Panc1 (cell line): Measurements from ENCODE around the gene GDPD5. TPM values are rescaled to one million over a fixed set of nuclear protein-coding genes. Genes with fewer than 3 reads are reported as not detected.

Source experiments
- ATAC-seq: fragments of 200-7000 bp; cut with Tn5 transposase; 2 replicates; pipeline ENCODE4 v1.9.1; 2020; ENCODE audit warnings: mild to moderate bottlenecking, moderate library complexity
- BruUV-seq: library from RNA; stranded (reverse); fragments of 400-500 nt; replicated peaks from 2 replicates; lab custom pipeline; 2021; lab: Mats Ljungman, UMichigan
- CTCF ChIA-PET: fragments of 300-600 bp; sonication (Branson Sonifier 250); formaldehyde crosslinking; loops from one replicate; lab custom pipeline; 2022; ENCODE audit warnings: antibody characterized with exemption; lab: Charles Lee
- POLR2A ChIA-PET: fragments of 300-600 bp; sonication (Branson Sonifier 250); formaldehyde crosslinking; loops from one replicate; lab custom pipeline; 2022; ENCODE audit warnings: antibody characterized with exemption; lab: Charles Lee
- DNase-seq: peaks from one replicate; pipeline ENCODE4 v3.0.0-alpha.2; 2010; ENCODE audit warnings: low read depth, low spot score
- H3K27ac ChIP-seq: 2 replicates; pipeline ENCODE4 v1.5.1; 2011; ENCODE audit warnings: mild to moderate bottlenecking, low read length, inconsistent platforms
- H3K27me3 ChIP-seq: fragments of 200-500 bp; sonication (Bioruptor generic); 2 replicates; pipeline ENCODE4 v1.6.0; 2014; ENCODE audit warnings: low read length, inconsistent platforms; ENCODE audit not compliant: control insufficient read depth, insufficient read depth
- H3K36me3 ChIP-seq: fragments of 200-500 bp; sonication (Bioruptor generic); 2 replicates; pipeline ENCODE4 v1.5.1; 2014; ENCODE audit warnings: inconsistent platforms, mild to moderate bottlenecking, low read length, moderate library complexity; ENCODE audit not compliant: control insufficient read depth, insufficient read depth
- H3K4me1 ChIP-seq: 2 replicates; pipeline ENCODE4 v1.5.1; 2011; ENCODE audit warnings: inconsistent platforms, mild to moderate bottlenecking, low read length, moderate library complexity; ENCODE audit not compliant: control insufficient read depth, insufficient read depth
- H3K4me3 ChIP-seq, 2 experiments: 2 replicates each; pipeline ENCODE4 v1.5.1; 2011 to 2012; ENCODE audit warnings: low read depth in 2 of 2, low read length in 2 of 2, mild to moderate bottlenecking in 2 of 2, inconsistent platforms in 1 of 2, moderate library complexity in 1 of 2
- H3K9me3 ChIP-seq: fragments of 200-500 bp; sonication (Bioruptor generic); 2 replicates; pipeline ENCODE4 v1.5.1; 2014; ENCODE audit warnings: low read depth, mild to moderate bottlenecking, inconsistent platforms, low read length, moderate library complexity; ENCODE audit not compliant: control insufficient read depth, insufficient read depth
- POLR2AphosphoS5 ChIP-seq: IDR thresholded peaks from 2 replicates; pipeline ENCODE4 v1.6.1; 2012; ENCODE audit warnings: mild to moderate bottlenecking, low read depth, low read length, moderate library complexity
- SIN3A ChIP-seq: IDR thresholded peaks from 2 replicates; pipeline ENCODE4 v1.6.1; 2012; ENCODE audit warnings: low read depth, mild to moderate bottlenecking, low read length, moderate library complexity, borderline replicate concordance; ENCODE audit not compliant: insufficient read depth
- TCF7L2 ChIP-seq: IDR thresholded peaks from 2 replicates; pipeline ENCODE4 v1.6.1; 2011; ENCODE audit warnings: mild to moderate bottlenecking, low read depth, low read length, inconsistent platforms
- in situ Hi-C: cut with HindIII; loops from 2 replicates; pipeline ENCODE4 v1.10.0; 2016; ENCODE audit warnings: low sequenced_read_pairs, low pct_unique_long_range_greater_than_20kb
- intact Hi-C: fragments of 100-400 bp; cut with micrococcal nuclease; formaldehyde crosslinking; loops from one replicate; pipeline ENCODE4 v1.10.0; 2022; ENCODE audit not compliant: unreplicated experiment
- total RNA-seq: library from RNA; stranded (reverse); gene quantifications from one replicate; pipeline ENCODE4 v1.2.1, GENCODE V29; 2021; ENCODE audit not compliant: unreplicated experiment
- TF ChIP-seq, protein P1 (sequence below): fragments of 450-650 bp; IDR thresholded peaks from 2 replicates; pipeline ENCODE4 v1.5.1; 2017; ENCODE audit warnings: mild to moderate bottlenecking
- TF ChIP-seq, protein P2 (sequence below), 2 experiments: IDR thresholded peaks; 2 replicates each; pipeline ENCODE4 v1.6.1; 2011 to 2012; ENCODE audit warnings: low read depth in 2 of 2, control low read depth in 1 of 2, low read length in 1 of 2, mild to moderate bottlenecking in 1 of 2, moderate library complexity in 1 of 2; ENCODE audit not compliant: insufficient read depth in 1 of 2

The GDPD5 gene
- total RNA-seq, 1 experiment from 2014 or later: 6.0 TPM

DNA sequence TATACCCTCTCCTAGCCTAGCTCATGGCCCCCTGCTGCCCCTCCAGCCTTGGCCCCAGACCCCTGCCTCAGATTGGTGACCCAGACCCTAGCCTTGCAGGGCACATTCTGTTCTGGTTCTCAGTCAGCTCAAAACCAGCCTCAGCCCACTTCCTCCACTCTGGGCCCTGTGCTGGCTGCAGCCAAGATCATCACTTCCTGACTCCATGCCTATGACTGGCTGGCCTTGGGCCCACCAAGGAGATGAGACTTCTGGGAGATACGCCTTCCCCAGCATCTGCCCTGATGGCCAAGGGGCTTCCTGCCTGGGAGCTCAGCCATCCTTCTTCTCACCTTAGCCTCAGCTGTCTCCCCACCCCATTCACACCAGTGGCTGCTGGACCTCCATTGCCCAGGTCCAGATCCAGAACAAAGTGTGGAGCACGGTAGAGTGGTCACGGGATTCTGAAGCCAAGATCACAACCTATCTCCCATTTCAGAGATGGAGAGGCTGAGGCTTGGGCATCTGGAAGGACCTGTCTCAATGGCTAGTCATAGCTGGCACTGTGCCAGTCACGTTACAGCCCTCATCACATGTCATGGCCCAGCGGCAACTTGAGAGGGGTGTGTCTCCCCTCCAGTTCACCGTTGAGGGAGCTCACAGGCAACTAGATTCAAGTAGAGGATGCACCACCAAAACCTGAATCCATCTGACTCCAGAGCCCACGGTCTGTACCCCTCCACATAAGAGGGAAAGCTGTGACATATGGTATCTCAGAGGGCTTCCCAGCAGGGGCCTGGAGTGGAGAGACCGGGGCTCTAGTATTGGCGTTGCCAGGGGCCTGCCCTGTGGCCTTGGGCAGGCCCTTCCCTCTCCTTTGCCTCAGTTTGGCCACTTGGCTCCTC, 49.7 kb downstream of the GDPD5 start:
- Histone ChIP-seq H3K27ac (no peak overlapping the region), H3K36me3 (no peaks in the 10 kb centered on the region), H3K4me3 (no peak overlapping the region), H3K9me3 (no peaks in the 10 kb centered on the region), H3K27me3 (no peaks in the 10 kb centered on the region), H3K4me1 (no peaks in the 10 kb centered on the region)
- in situ Hi-C loops (no loop called here), intact Hi-C loops (no loop called here)
- BruUV-seq: no TSS peak
- DNase-seq: no peak
- TF ChIP-seq TCF7L2 (no peak), POLR2AphosphoS5 (no peak), SIN3A (no peak)
- TF ChIP-seq, protein P1, sequence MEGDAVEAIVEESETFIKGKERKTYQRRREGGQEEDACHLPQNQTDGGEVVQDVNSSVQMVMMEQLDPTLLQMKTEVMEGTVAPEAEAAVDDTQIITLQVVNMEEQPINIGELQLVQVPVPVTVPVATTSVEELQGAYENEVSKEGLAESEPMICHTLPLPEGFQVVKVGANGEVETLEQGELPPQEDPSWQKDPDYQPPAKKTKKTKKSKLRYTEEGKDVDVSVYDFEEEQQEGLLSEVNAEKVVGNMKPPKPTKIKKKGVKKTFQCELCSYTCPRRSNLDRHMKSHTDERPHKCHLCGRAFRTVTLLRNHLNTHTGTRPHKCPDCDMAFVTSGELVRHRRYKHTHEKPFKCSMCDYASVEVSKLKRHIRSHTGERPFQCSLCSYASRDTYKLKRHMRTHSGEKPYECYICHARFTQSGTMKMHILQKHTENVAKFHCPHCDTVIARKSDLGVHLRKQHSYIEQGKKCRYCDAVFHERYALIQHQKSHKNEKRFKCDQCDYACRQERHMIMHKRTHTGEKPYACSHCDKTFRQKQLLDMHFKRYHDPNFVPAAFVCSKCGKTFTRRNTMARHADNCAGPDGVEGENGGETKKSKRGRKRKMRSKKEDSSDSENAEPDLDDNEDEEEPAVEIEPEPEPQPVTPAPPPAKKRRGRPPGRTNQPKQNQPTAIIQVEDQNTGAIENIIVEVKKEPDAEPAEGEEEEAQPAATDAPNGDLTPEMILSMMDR: no peak
- TF ChIP-seq, protein P2, sequence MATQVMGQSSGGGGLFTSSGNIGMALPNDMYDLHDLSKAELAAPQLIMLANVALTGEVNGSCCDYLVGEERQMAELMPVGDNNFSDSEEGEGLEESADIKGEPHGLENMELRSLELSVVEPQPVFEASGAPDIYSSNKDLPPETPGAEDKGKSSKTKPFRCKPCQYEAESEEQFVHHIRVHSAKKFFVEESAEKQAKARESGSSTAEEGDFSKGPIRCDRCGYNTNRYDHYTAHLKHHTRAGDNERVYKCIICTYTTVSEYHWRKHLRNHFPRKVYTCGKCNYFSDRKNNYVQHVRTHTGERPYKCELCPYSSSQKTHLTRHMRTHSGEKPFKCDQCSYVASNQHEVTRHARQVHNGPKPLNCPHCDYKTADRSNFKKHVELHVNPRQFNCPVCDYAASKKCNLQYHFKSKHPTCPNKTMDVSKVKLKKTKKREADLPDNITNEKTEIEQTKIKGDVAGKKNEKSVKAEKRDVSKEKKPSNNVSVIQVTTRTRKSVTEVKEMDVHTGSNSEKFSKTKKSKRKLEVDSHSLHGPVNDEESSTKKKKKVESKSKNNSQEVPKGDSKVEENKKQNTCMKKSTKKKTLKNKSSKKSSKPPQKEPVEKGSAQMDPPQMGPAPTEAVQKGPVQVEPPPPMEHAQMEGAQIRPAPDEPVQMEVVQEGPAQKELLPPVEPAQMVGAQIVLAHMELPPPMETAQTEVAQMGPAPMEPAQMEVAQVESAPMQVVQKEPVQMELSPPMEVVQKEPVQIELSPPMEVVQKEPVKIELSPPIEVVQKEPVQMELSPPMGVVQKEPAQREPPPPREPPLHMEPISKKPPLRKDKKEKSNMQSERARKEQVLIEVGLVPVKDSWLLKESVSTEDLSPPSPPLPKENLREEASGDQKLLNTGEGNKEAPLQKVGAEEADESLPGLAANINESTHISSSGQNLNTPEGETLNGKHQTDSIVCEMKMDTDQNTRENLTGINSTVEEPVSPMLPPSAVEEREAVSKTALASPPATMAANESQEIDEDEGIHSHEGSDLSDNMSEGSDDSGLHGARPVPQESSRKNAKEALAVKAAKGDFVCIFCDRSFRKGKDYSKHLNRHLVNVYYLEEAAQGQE (IDR thresholded peaks at IDR 0.05; ENCODE audit: insufficient read depth in 1 of 2, low read depth in 2 of 2, low read length in 1 of 2): 0 out of 4 replicates have a peak, but pooled peaks of 1 of the 2 experiments have one; percentile 17
- ChIA-PET CTCF (no interaction called here), POLR2A (no interaction called here)
- ATAC-seq: no peak

DNA sequence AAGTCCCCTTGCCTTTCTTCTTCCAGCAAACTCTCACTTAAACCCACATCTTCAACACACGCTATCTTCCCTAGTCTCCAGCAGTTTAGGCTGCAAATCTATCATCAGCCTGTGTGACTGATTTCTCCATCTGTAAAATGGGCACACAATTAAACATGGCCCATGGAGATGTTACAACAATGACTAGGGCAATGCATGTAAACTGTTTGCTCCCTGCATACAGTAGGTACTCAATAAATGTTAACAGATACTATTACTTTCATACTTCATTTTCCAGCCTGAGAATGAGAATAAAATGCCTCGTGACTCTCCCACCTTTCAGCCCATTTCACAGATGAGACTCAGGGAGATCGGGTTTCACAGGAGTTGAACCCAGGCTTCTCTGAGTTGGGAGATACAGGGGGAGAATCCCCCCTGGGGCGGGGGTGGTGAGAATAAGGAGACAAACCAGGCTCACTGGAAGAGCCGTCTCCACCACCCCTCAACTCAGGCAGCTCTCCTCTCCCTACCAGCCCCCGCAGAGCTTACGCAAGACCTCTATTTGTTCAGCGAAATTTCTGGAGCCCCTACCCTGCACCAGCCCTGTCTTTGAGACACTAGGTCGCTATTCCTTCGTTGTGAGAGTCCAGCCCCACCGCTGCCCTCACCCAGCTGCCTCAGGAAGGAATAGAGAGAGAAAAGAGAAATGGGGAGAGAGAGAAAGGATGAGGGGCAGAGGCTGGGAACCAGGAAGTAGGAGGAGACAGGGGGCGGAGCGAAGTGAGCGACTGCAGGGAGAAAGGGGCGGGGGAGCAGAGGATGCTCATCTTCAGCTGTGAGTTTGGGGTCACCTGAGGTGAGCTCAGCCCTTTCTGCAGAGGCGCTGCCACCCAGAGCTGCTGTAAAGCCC, 50.6 kb downstream of the GDPD5 start:
- ATAC-seq (no peak), DNase-seq (no peak)
- no peaks in the 10 kb centered on the region for H3K9me3 ChIP-seq
- TF ChIP-seq SIN3A (no peak), POLR2AphosphoS5 (no peak), TCF7L2 (no peak)
- TF ChIP-seq, protein P1: no peak
- TF ChIP-seq, protein P2 (IDR thresholded peaks at IDR 0.05; ENCODE audit: insufficient read depth in 1 of 2, low read depth in 2 of 2, low read length in 1 of 2): no peak
- no peak overlapping the region for H3K27ac ChIP-seq
- in situ Hi-C loops: no loop called here
- intact Hi-C loops: no loop called here
- H3K4me1 ChIP-seq: no peaks in the 10 kb centered on the region
- ChIA-PET POLR2A (no interaction called here), CTCF (no interaction called here)
- no peaks in the 10 kb centered on the region for H3K36me3 ChIP-seq
- BruUV-seq: no TSS peak
- no peak overlapping the region for H3K4me3 ChIP-seq
- H3K27me3 ChIP-seq: no peaks in the 10 kb centered on the region
